HL-60 (cell line): ENCODE data around the gene NTN1.

Experiments
- DNase-seq, 2 experiments: peaks; one replicate each; pipeline ENCODE4 v3.0.0-alpha.2; 2010 to 2020; ENCODE audit warnings: low read depth in 1 of 2, low spot score in 1 of 2
- H3K27ac ChIP-seq: fragments of 250-450 bp; sonication (Bioruptor Pico); replicated peaks from 2 replicates; pipeline ENCODE4 v1.5.1; 2020; ENCODE audit warnings: mild to moderate bottlenecking, moderate library complexity
- H3K27me3 ChIP-seq: fragments of 250-450 bp; sonication (Bioruptor Pico); 2 replicates; pipeline ENCODE4 v1.5.1; 2021; ENCODE audit warnings: mild to moderate bottlenecking, moderate library complexity; ENCODE audit not compliant: insufficient read depth, poor library complexity, severe bottlenecking
- H3K4me3 ChIP-seq: replicated peaks from 2 replicates; pipeline ENCODE4 v1.5.1; 2011; ENCODE audit warnings: mild to moderate bottlenecking, control low read depth, low read length; ENCODE audit not compliant: insufficient read depth
- GABPA ChIP-seq: IDR thresholded peaks from 2 replicates; pipeline ENCODE4 v1.6.1; 2012; ENCODE audit warnings: low read depth
- POLR2AphosphoS5 ChIP-seq: IDR thresholded peaks from 2 replicates; pipeline ENCODE4 v1.6.1; 2012; ENCODE audit warnings: low read depth
- SPI1 ChIP-seq: IDR thresholded peaks from 2 replicates; pipeline ENCODE4 v1.6.1; 2012; ENCODE audit warnings: low read depth, mild to moderate bottlenecking, borderline replicate concordance
- TF ChIP-seq, protein P1 (sequence below): IDR thresholded peaks from one replicate; pipeline ENCODE4 v1.5.1; 2011; ENCODE audit warnings: low read length, control low read depth, inconsistent platforms; ENCODE audit not compliant: insufficient read depth
- TF ChIP-seq, protein P2 (sequence below): IDR thresholded peaks from 2 replicates; pipeline ENCODE4 v1.6.1; 2012; ENCODE audit warnings: low read depth; ENCODE audit not compliant: insufficient replicate concordance

NTN1 gene

DNA sequence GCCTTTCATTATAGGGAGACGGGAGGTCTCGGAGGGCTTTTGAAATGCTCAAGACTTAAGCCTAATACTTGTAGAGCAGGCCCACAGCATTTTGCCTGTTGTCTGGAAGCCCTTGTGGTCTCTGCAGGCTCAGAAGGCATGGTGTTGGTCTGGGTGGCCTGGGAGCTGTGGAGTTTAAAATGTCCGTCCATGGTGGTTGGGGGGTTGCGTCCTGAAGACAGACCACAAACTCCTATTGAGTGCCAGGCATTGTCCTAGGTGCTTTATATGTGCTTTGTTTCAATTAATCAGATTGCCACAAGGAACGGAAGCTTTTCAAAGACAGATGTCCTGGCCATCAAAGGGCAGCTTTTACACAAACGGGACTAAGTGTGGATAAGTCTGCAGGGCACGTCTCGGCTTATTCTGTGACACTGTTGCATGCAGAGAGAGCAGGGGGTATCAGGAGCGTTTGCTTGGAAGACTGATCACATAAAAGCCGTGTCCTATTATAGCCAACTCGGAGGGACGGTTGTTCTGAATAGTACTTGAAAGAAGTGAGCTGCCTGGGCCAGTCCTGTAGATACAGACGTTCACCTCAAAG is 7.8 kb downstream of the NTN1 start:
- DNase-seq: no peak
- no peak for TF ChIP-seq SPI1
- TF ChIP-seq, protein P1, sequence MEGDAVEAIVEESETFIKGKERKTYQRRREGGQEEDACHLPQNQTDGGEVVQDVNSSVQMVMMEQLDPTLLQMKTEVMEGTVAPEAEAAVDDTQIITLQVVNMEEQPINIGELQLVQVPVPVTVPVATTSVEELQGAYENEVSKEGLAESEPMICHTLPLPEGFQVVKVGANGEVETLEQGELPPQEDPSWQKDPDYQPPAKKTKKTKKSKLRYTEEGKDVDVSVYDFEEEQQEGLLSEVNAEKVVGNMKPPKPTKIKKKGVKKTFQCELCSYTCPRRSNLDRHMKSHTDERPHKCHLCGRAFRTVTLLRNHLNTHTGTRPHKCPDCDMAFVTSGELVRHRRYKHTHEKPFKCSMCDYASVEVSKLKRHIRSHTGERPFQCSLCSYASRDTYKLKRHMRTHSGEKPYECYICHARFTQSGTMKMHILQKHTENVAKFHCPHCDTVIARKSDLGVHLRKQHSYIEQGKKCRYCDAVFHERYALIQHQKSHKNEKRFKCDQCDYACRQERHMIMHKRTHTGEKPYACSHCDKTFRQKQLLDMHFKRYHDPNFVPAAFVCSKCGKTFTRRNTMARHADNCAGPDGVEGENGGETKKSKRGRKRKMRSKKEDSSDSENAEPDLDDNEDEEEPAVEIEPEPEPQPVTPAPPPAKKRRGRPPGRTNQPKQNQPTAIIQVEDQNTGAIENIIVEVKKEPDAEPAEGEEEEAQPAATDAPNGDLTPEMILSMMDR: no peak
- Histone ChIP-seq H3K27ac (no peak overlapping the region), H3K27me3 (no peaks in the 10 kb centered on the region), H3K4me3 (no peak overlapping the region)

DNA sequence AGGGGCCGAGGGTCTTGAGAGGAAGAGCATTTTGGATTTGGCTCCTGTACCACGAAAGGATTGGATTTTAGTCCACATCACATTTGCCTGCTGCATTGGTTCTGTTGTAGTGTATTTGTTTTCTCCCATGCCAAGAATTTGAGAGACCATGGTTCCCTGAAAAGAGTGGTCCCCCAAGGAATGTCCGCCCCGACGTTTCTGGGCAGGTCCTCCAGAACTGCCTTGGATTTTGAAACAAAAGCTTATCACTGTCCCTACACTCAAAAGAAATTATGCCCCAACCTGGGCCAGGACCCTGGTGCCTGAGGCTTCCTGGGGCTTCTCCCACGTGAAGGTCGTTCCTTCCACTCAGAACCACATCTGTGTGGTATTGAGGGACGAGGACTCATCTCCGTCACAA is 10.8 kb downstream of the NTN1 start:
- Histone ChIP-seq H3K4me3 (no peak overlapping the region), H3K27me3 (no peaks in the 10 kb centered on the region), H3K27ac (no peak overlapping the region)
- DNase-seq: no peak
- TF ChIP-seq POLR2AphosphoS5 (no peak), SPI1 (no peak), GABPA (no peak)
- TF ChIP-seq, protein P1: no peak
- TF ChIP-seq, protein P2, sequence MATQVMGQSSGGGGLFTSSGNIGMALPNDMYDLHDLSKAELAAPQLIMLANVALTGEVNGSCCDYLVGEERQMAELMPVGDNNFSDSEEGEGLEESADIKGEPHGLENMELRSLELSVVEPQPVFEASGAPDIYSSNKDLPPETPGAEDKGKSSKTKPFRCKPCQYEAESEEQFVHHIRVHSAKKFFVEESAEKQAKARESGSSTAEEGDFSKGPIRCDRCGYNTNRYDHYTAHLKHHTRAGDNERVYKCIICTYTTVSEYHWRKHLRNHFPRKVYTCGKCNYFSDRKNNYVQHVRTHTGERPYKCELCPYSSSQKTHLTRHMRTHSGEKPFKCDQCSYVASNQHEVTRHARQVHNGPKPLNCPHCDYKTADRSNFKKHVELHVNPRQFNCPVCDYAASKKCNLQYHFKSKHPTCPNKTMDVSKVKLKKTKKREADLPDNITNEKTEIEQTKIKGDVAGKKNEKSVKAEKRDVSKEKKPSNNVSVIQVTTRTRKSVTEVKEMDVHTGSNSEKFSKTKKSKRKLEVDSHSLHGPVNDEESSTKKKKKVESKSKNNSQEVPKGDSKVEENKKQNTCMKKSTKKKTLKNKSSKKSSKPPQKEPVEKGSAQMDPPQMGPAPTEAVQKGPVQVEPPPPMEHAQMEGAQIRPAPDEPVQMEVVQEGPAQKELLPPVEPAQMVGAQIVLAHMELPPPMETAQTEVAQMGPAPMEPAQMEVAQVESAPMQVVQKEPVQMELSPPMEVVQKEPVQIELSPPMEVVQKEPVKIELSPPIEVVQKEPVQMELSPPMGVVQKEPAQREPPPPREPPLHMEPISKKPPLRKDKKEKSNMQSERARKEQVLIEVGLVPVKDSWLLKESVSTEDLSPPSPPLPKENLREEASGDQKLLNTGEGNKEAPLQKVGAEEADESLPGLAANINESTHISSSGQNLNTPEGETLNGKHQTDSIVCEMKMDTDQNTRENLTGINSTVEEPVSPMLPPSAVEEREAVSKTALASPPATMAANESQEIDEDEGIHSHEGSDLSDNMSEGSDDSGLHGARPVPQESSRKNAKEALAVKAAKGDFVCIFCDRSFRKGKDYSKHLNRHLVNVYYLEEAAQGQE: no peak

DNA sequence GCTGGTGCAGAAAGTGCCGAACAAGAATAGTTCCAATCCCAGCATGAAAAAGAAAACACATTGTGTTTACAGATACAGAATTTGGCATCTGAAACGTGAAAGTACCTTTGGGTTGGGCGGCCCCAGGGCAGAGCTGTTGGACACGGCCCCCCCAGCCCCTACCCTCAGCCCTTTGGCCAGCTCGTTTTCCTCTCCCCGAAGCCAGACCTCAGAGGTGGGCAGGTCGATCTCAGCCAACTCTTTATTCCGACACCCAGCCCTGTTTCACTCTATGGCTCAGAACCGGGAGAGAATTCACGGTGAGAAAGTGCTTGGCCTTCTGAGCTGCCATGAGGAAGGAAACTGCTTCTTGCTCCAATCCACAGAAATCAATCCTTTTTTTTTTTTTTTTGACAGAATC is 11.3 kb downstream of the NTN1 start:
- no peak overlapping the region for H3K4me3 ChIP-seq
- DNase-seq: no peak
- no peak overlapping the region for H3K27ac ChIP-seq
- TF ChIP-seq, protein P1: no peak
- no peak for TF ChIP-seq GABPA
- TF ChIP-seq, protein P2: no peak
- no peak for TF ChIP-seq SPI1
- no peak for TF ChIP-seq POLR2AphosphoS5
- no peaks in the 10 kb centered on the region for H3K27me3 ChIP-seq

DNA sequence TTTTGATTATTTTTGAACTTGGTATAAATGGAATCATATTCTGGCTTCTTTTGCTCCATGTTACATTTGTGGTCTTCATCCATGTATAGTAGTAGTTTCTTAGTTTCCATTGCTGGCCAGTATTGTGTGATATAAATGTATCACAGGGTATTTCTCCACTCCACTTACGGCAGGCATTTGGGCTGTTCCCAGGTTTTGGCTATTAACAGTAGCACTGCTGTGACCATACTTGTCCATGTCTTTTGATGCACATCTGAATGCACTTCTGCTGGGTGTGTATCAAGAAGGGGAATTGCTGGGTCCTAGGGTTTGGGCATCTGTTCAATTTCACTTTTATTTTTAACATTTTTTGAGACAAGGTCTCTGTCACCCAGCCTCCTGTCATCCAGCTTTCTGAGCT is 13.9 kb downstream of the NTN1 start:
- TF ChIP-seq, protein P1: no peak
- no peak for TF ChIP-seq POLR2AphosphoS5
- TF ChIP-seq, protein P2: no peak
- no peak for TF ChIP-seq SPI1
- no peak for TF ChIP-seq GABPA
- no peak for DNase-seq
- H3K27me3 ChIP-seq: no peaks in the 10 kb centered on the region
- H3K27ac ChIP-seq: no peak overlapping the region
- no peak overlapping the region for H3K4me3 ChIP-seq
